ENCODE data around the gene RASIP1. TPM values are rescaled to one million over a fixed set of nuclear protein-coding genes. Genes with fewer than 3 reads are reported as not detected.
"Not testable (repeated sequence)": the region's sequence is repeated elsewhere in the genome, so short reads cannot be mapped to it uniquely, and the experiment has no call there.

Gene RASIP1
- total RNA-seq, 1 donor from 2014 or later: 31.2 TPM

GRCh38 chr19:48720613-48721296 is 19.7 kb downstream of the RASIP1 start:
- H3K27me3 ChIP-seq: no peaks in the 10 kb centered on the region
- peak in 1 of 2 donors; percentile 99 for DNase-seq (ENCODE audit: extremely low spot score in 2 of 2)
- no peaks in the 10 kb centered on the region for H3K9me3 ChIP-seq
- H3K4me1 ChIP-seq: peaks cover 48% of the 10 kb centered on the region
- no peaks in the 10 kb centered on the region for H3K36me3 ChIP-seq
- intact Hi-C loops (cut with DNase I): no loop called here
- TF ChIP-seq POLR2A (IDR thresholded peaks at IDR 0.05) (no peak), POLR2AphosphoS5 (IDR thresholded peaks at IDR 0.05; ENCODE audit: insufficient read depth in 1 of 2, low read depth in 1 of 2) (peak; percentile 90 to 92)
- H3K4me3 ChIP-seq: peak overlapping the region; percentile 46 to 48
- H3K27ac ChIP-seq: peak overlapping the region; percentile 86

DNA sequence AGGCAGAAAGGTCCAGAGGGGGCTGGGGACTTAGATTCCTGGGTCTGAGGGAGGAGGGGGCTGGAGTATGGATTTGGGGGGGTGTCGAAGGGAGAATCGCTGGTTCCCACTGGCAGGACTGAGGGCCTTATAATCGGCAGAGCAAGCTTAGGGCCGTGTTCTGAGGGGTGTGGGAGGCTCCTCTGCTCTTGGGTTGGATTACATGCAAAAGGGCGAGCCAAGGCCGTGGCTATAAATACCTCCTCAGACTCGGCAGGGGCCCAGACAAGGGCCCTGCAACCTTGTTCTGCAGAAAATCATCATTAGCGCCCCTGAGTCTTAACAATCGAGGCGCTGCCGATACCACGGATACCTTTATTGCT is 20.2 kb downstream of the RASIP1 start:
- Histone ChIP-seq H3K4me1 (peaks cover 53% of the 10 kb centered on the region), H3K27me3 (no peaks in the 10 kb centered on the region), H3K27ac (peak overlapping the region; percentile 86), H3K36me3 (no peaks in the 10 kb centered on the region), H3K9me3 (no peaks in the 10 kb centered on the region), H3K4me3 (peak overlapping the region; percentile 46 to 48)
- intact Hi-C loops (cut with DNase I): no loop called here
- DNase-seq (ENCODE audit: extremely low spot score in 2 of 2): no peak
- TF ChIP-seq CTCF (IDR thresholded peaks at IDR 0.05) (no peak), POLR2AphosphoS5 (IDR thresholded peaks at IDR 0.05; ENCODE audit: insufficient read depth in 1 of 2, low read depth in 1 of 2) (no peak), POLR2A (IDR thresholded peaks at IDR 0.05) (no peak)

- Histone ChIP-seq H3K27me3 (no peaks in the 10 kb centered on the region), H3K4me3 (peak within 1 kb of the TSS; percentile 46 to 48), H3K4me1 (peaks cover 57% of the 10 kb centered on the region), H3K9me3 (no peaks in the 10 kb centered on the region), H3K27ac (peak within 1 kb of the TSS; percentile 86), H3K36me3 (no peaks in the 10 kb centered on the region)
- no peak for TF ChIP-seq POLR2AphosphoS5 (IDR thresholded peaks at IDR 0.05; ENCODE audit: insufficient read depth in 1 of 2, low read depth in 1 of 2)
- no peak for TF ChIP-seq CTCF (IDR thresholded peaks at IDR 0.05)
- no peak for TF ChIP-seq POLR2A (IDR thresholded peaks at IDR 0.05)
- intact Hi-C loops (cut with DNase I): no loop called here
- no peak for DNase-seq (ENCODE audit: extremely low spot score in 2 of 2)
Measured at GRCh38 chr19:48719263-48720171, 20.9 kb downstream of the RASIP1 start, which contains the start of gene MAMSTR. Gene MAMSTR, minus strand, starts transcription at chr19:48719725. Its CDS starts 694 bp downstream, at chr19:48719031.

DNA sequence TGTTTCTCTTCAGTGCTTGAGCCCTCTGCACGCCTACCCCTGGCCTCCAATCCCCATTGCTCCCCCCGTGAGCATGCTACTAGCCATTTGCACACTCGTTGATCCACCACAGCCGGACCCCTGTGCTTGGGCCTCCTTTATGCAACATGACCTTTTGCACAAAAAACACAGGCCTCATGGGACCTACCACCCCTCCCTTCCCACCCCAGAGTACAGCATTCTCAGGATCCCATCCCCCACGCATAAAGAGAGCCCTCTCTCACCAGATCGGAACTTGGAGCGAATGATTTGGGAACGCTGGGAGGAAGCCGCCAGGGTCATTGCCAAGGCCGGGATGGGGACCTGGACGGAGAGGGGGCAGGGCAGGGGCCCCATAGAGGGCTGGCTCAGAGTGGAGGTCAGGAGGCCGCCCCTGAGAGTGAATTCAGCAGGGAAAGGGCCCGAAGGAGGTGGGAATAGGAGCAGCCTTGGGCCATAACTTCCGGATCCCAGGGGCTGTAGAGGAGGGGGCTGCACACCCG is 21.6 kb downstream of the RASIP1 start:
- Histone ChIP-seq H3K27me3 (no peaks in the 10 kb centered on the region), H3K4me1 (peaks cover 55% of the 10 kb centered on the region), H3K4me3 (no peak overlapping the region), H3K9me3 (no peaks in the 10 kb centered on the region), H3K27ac (peak overlapping the region; percentile 50), H3K36me3 (no peaks in the 10 kb centered on the region)
- TF ChIP-seq POLR2AphosphoS5 (IDR thresholded peaks at IDR 0.05; ENCODE audit: insufficient read depth in 1 of 2, low read depth in 1 of 2) (no peak), POLR2A (IDR thresholded peaks at IDR 0.05) (no peak), CTCF (IDR thresholded peaks at IDR 0.05) (no peak)
- no peak for DNase-seq (ENCODE audit: extremely low spot score in 2 of 2)
- intact Hi-C loops (cut with DNase I): no loop called here

- intact Hi-C loops (cut with DNase I); H3K4me3 ChIP-seq; H3K36me3 ChIP-seq; H3K27me3 ChIP-seq; DNase-seq (ENCODE audit: extremely low spot score in 2 of 2); H3K9me3 ChIP-seq: not testable (repeated sequence)
- Histone ChIP-seq H3K4me1 (peaks cover 61% of the 10 kb centered on the region), H3K27ac (peak overlapping the region; percentile 37)
Measured at GRCh38 chr19:48718106-48718505, 22.3 kb downstream of the RASIP1 start.
